Measurements from ENCODE around the gene MYO5C.

DNA sequence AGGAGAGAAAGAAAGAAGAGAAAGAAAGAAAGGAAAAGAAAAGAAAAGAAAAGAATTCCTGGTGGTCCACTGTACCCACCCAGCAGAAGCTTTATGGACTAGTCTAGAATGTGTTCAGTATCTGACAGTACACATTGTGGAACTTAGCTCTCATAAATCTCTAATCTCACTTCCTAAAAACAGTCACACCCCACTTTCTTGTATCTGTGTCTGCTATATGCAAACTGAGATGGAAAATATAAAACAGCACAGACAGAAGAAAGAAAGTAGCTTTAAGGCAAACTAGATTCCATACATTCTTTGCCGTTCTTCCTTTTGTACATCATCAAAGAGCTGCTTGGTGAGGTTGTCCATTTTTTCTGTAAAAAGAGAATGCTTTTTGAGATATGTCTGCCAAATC, 63.3 kb downstream of the MYO5C start:
- TF ChIP-seq CTCF (IDR thresholded peaks at IDR 0.05) (no peak), POLR2AphosphoS5 (IDR thresholded peaks at IDR 0.05) (no peak), POLR2A (IDR thresholded peaks at IDR 0.05) (no peak)

All from upper lobe of left lung (tissue), 4 donors.